PC-9 (cell line): ENCODE measurements around the gene ERP27. TPM values are rescaled to one million over a fixed set of nuclear protein-coding genes. Genes with fewer than 3 reads are reported as not detected.

Experiments
- BruUV-seq: library from RNA; stranded (reverse); fragments of 400-500 nt; replicated peaks from 2 replicates; lab custom pipeline; 2021; lab: Mats Ljungman, UMichigan
- CTCF ChIA-PET: fragments of 300-600 bp; sonication (Branson Sonifier 250); formaldehyde crosslinking; loops from one replicate; lab custom pipeline; 2022; ENCODE audit warnings: antibody characterized with exemption; lab: Charles Lee
- POLR2A ChIA-PET: fragments of 300-600 bp; sonication (Branson Sonifier 250); formaldehyde crosslinking; loops from one replicate; lab custom pipeline; 2022; ENCODE audit warnings: antibody characterized with exemption; ENCODE audit not compliant: unreplicated experiment; lab: Charles Lee
- DNase-seq, 2 experiments: peaks; one replicate each; pipeline versions ENCODE4 v3.0.0 to v3.0.0-alpha.2; 2015 to 2022; ENCODE audit warnings: mixed read lengths in 1 of 2
- H2AFZ ChIP-seq: fragments of 200-600 bp; sonication (generic); 2 replicates; pipeline ENCODE4 v1.8.1; 2017; ENCODE audit warnings: antibody characterized with exemption
- H3F3A ChIP-seq: fragments of 200-600 bp; sonication (generic); 2 replicates; pipeline ENCODE4 v1.8.1; 2017; ENCODE audit warnings: antibody characterized with exemption, mild to moderate bottlenecking, low read depth; ENCODE audit not compliant: insufficient read depth
- H3K27ac ChIP-seq: fragments of 200-600 bp; sonication (generic); 2 replicates; pipeline ENCODE4 v1.6.1; 2016; ENCODE audit warnings: mixed run types
- H3K27me3 ChIP-seq: fragments of 200-600 bp; sonication (generic); 2 replicates; pipeline ENCODE4 v1.6.1; 2016; ENCODE audit warnings: low read depth, mixed run types; ENCODE audit not compliant: insufficient read depth
- H3K36me3 ChIP-seq: fragments of 200-600 bp; sonication (generic); 2 replicates; pipeline ENCODE4 v1.6.1; 2016; ENCODE audit warnings: low read depth, mixed run types
- H3K4me1 ChIP-seq: fragments of 200-600 bp; sonication (generic); replicated peaks from 2 replicates; pipeline ENCODE4 v1.6.1; 2016; ENCODE audit warnings: mixed run types; ENCODE audit not compliant: insufficient read depth
- H3K4me2 ChIP-seq: fragments of 200-600 bp; sonication (generic); 2 replicates; pipeline ENCODE4 v1.6.1; 2017; ENCODE audit warnings: mixed run types
- H3K4me3 ChIP-seq: fragments of 200-600 bp; sonication (generic); 2 replicates; pipeline ENCODE4 v1.6.1; 2016; ENCODE audit warnings: mixed run types
- H3K79me2 ChIP-seq: fragments of 200-600 bp; sonication (generic); 2 replicates; pipeline ENCODE4 v1.6.1; 2017; ENCODE audit warnings: low read depth, mixed run types
- H3K9me2 ChIP-seq: fragments of 200-600 bp; sonication (generic); 2 replicates; pipeline ENCODE4 v1.8.1; 2017; ENCODE audit warnings: mild to moderate bottlenecking; ENCODE audit not compliant: insufficient read depth
- H3K9me3 ChIP-seq: fragments of 200-600 bp; sonication (generic); 2 replicates; pipeline ENCODE4 v1.8.1; 2016; ENCODE audit warnings: low read depth; ENCODE audit not compliant: insufficient read depth
- H4K20me1 ChIP-seq: fragments of 200-600 bp; sonication (generic); 2 replicates; pipeline ENCODE4 v1.8.1; 2017; ENCODE audit not compliant: insufficient read depth
- CTCF ChIP-seq: fragments of 200-600 bp; sonication (generic); conservative IDR thresholded peaks from 2 replicates; pipeline ENCODE4 v1.6.1; 2017; ENCODE audit warnings: mixed run types, antibody characterized with exemption, mild to moderate bottlenecking, moderate library complexity
- EZH2 ChIP-seq: fragments of 200-600 bp; sonication (generic); IDR thresholded peaks from 2 replicates; pipeline ENCODE4 v1.8.0; 2017; ENCODE audit warnings: antibody characterized with exemption, low read depth
- intact Hi-C: fragments of 100-400 bp; cut with micrococcal nuclease; formaldehyde crosslinking; loops from one replicate; pipeline ENCODE4 v1.10.0; 2022; ENCODE audit not compliant: unreplicated experiment
- total RNA-seq: library from RNA; stranded (reverse); gene quantifications from 2 replicates; pipeline ENCODE4 v1.2.3, GENCODE V29; 2021

Gene ERP27
- total RNA-seq, 1 experiment from 2014 or later, result 33.4 TPM

- CTCF ChIA-PET, result interaction anchor here (0.5 to 1.5 kb wide), 3 partner anchors 45 to 1754 kb away, joined by 3 read pairs; partner anchors contain the start of gene EMP1
- peak overlapping the region; percentile 83 for H3K27ac ChIP-seq
- no peaks in the 10 kb centered on the region for H3K27me3 ChIP-seq
- intact Hi-C loops, result loop anchor here (2.0 kb wide), 1 partner anchor 44 kb away; no protein-coding TSS in a partner anchor
- no peak for DNase-seq
- peak overlapping the region; percentile 64 for H3K4me2 ChIP-seq
- H3F3A ChIP-seq, result peaks cover 30% of the 10 kb centered on the region
- no peak overlapping the region for H2AFZ ChIP-seq
- peaks cover 37% of the 10 kb centered on the region for H3K79me2 ChIP-seq
- H3K4me1 ChIP-seq, result peaks cover 76% of the 10 kb centered on the region
- H3K36me3 ChIP-seq, result peaks cover 50% of the 10 kb centered on the region
- TF ChIP-seq EZH2, result no peak
- TF ChIP-seq CTCF, result no peak
- no peaks in the 10 kb centered on the region for H4K20me1 ChIP-seq
- POLR2A ChIA-PET, result interaction anchor here (0.5 to 0.6 kb wide), 3 partner anchors 23 to 280 kb away, joined by 4 to 15 read pairs (median 4); no protein-coding TSS in a partner anchor
- H3K9me2 ChIP-seq, result no peaks in the 10 kb centered on the region
- no peaks in the 10 kb centered on the region for H3K9me3 ChIP-seq
- H3K4me3 ChIP-seq, result no peak overlapping the region
- BruUV-seq, result TSS peak; percentile 54
Observed at GRCh38 chr12:14950421-14950820, 12.1 kb upstream of the ERP27 start.

- H3K4me3 ChIP-seq, result no peak overlapping the region
- peaks cover 37% of the 10 kb centered on the region for H3K79me2 ChIP-seq
- peaks cover 29% of the 10 kb centered on the region for H3F3A ChIP-seq
- TF ChIP-seq CTCF, result no peak
- no peak for TF ChIP-seq EZH2
- no peaks in the 10 kb centered on the region for H3K9me3 ChIP-seq
- H3K9me2 ChIP-seq, result no peaks in the 10 kb centered on the region
- H3K27ac ChIP-seq, result no peak overlapping the region
- ChIA-PET CTCF (no interaction called here), POLR2A (no interaction called here)
- no peaks in the 10 kb centered on the region for H4K20me1 ChIP-seq
- H3K36me3 ChIP-seq, result peaks cover 53% of the 10 kb centered on the region
- no TSS peak for BruUV-seq
- H2AFZ ChIP-seq, result no peak overlapping the region
- H3K4me1 ChIP-seq, result peaks cover 70% of the 10 kb centered on the region
- no peak overlapping the region for H3K4me2 ChIP-seq
- H3K27me3 ChIP-seq, result no peaks in the 10 kb centered on the region
- intact Hi-C loops, result loop anchor here (2.0 kb wide), 1 partner anchor 45 kb away; no protein-coding TSS in a partner anchor
- DNase-seq, result no peak
Observed at GRCh38 chr12:14949631-14950030, 11.3 kb upstream of the ERP27 start.

- peaks cover 60% of the 10 kb centered on the region for H3K4me1 ChIP-seq
- peaks cover 53% of the 10 kb centered on the region for H3K36me3 ChIP-seq
- H3K4me2 ChIP-seq, result no peak overlapping the region
- no peak overlapping the region for H3K27ac ChIP-seq
- intact Hi-C loops, result no loop called here
- H3K79me2 ChIP-seq, result peaks cover 32% of the 10 kb centered on the region
- no peak for TF ChIP-seq CTCF
- DNase-seq, result no peak
- H3K9me2 ChIP-seq, result no peaks in the 10 kb centered on the region
- BruUV-seq, result no TSS peak
- POLR2A ChIA-PET, result interaction anchor here (0.7 kb wide), 1 partner anchor 1811 kb away, joined by 3 read pairs; no protein-coding TSS in a partner anchor
- no peak overlapping the region for H2AFZ ChIP-seq
- H4K20me1 ChIP-seq, result no peaks in the 10 kb centered on the region
- peaks cover 20% of the 10 kb centered on the region for H3F3A ChIP-seq
- no peaks in the 10 kb centered on the region for H3K9me3 ChIP-seq
- no peaks in the 10 kb centered on the region for H3K27me3 ChIP-seq
- H3K4me3 ChIP-seq, result no peak overlapping the region
- CTCF ChIA-PET, result no interaction called here
Observed at GRCh38 chr12:14948672-14949071, 10.3 kb upstream of the ERP27 start.
